ENCODE measurements around the gene KRT77. TPM values are rescaled to one million over a fixed set of nuclear protein-coding genes. Genes with fewer than 3 reads are reported as not detected.

KRT77 gene
- total RNA-seq, 2 experiments from 2014 or later, result not detected

DNA sequence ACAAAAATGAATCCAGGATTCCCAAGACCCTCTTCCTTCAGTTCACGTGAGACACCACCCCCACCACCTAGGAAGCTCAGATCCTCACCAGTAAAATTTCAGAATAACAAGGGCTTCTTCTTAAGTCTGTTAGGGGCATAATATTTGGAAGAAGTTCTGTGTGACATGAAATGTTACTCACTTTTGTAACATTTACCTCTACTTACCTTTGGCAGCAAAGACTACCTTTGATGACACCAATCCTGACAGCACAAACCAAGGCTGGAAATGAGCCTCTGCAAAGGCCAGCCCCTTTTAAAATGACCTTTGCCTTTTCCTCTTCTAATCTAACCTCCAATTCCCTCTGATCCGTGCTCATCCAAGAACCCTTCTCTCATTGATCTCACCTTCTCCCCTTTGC, 19.4 kb upstream of the KRT77 start:
- H3K4me2 ChIP-seq (ENCODE audit: low read length), result no peak overlapping the region
- intact Hi-C loops (cut with micrococcal nuclease; ENCODE audit: unreplicated experiment), result no loop called here
- H3K4me1 ChIP-seq (ENCODE audit: insufficient read depth, low read length, poor library complexity, severe bottlenecking), result no peaks in the 10 kb centered on the region
- no peaks in the 10 kb centered on the region for H3K79me2 ChIP-seq (ENCODE audit: insufficient read depth, low read depth, low read length)
- no peaks in the 10 kb centered on the region for H3K9me3 ChIP-seq (ENCODE audit: low read length)
- H3K27ac ChIP-seq (ENCODE audit: low read depth, low read length, poor library complexity, severe bottlenecking), result no peak overlapping the region
- no peaks in the 10 kb centered on the region for H4K20me1 ChIP-seq (ENCODE audit: insufficient read depth, low read length)
- no peak overlapping the region for H2AFZ ChIP-seq (ENCODE audit: low read length)
- TF ChIP-seq, protein P1, sequence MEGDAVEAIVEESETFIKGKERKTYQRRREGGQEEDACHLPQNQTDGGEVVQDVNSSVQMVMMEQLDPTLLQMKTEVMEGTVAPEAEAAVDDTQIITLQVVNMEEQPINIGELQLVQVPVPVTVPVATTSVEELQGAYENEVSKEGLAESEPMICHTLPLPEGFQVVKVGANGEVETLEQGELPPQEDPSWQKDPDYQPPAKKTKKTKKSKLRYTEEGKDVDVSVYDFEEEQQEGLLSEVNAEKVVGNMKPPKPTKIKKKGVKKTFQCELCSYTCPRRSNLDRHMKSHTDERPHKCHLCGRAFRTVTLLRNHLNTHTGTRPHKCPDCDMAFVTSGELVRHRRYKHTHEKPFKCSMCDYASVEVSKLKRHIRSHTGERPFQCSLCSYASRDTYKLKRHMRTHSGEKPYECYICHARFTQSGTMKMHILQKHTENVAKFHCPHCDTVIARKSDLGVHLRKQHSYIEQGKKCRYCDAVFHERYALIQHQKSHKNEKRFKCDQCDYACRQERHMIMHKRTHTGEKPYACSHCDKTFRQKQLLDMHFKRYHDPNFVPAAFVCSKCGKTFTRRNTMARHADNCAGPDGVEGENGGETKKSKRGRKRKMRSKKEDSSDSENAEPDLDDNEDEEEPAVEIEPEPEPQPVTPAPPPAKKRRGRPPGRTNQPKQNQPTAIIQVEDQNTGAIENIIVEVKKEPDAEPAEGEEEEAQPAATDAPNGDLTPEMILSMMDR (conservative IDR thresholded peaks at IDR 0.05; ENCODE audit: low read length), result no peak
- no peak for TF ChIP-seq EZH2phosphoT487 (IDR thresholded peaks at IDR 0.05; ENCODE audit: borderline replicate concordance, low read depth, low read length)
- ChIA-PET CTCF (ENCODE audit: unreplicated experiment) (no interaction called here), POLR2A (no interaction called here)
- H3K4me3 ChIP-seq (ENCODE audit: low read depth, low read length, poor library complexity, severe bottlenecking), result no peak overlapping the region
- BruUV-seq (replicated peaks), result no TSS peak
- no peaks in the 10 kb centered on the region for H3K9me2 ChIP-seq (ENCODE audit: insufficient read depth, low read length)
- no peak for DNase-seq (ENCODE audit: low spot score)
- no peaks in the 10 kb centered on the region for H3K36me3 ChIP-seq (ENCODE audit: insufficient read depth, low read length)

DNA sequence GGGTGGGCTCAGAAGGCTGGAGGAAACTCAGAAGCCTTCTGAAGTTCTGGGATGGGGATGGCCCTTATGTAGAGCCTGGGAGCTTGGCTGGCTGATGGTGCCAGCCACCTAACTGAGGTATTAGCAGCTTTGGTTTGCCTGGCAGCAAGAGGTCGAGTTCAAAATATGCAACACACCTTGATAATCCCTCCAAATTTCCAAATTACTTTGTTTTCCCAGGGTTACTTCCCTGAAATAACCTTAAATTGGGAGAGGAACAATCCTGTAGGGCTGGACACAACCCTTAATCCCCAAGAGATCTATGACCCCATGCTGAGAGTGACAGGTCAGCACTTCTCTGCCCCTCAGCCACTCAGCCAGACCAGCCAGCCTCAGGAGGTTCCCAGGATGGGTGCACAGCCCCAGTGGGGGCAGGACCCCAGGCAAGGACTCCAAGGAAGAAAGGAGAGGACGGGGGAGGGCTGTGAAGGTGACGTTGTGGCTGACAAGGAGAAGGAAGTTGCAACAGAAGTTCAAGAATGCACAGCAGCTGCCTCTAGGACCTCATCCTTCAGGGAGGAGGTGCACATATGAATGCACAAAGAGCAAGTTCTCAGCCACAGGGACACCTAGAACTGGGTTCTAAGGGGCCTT, 18.6 kb upstream of the KRT77 start:
- TF ChIP-seq EZH2phosphoT487 (IDR thresholded peaks at IDR 0.05; ENCODE audit: borderline replicate concordance, low read depth, low read length), result no peak
- TF ChIP-seq, protein P1 (conservative IDR thresholded peaks at IDR 0.05; ENCODE audit: low read length), result no peak
- H3K4me3 ChIP-seq (ENCODE audit: low read depth, low read length, poor library complexity, severe bottlenecking), result no peak overlapping the region
- intact Hi-C loops (cut with micrococcal nuclease; ENCODE audit: unreplicated experiment), result no loop called here
- no peak overlapping the region for H3K27ac ChIP-seq (ENCODE audit: low read depth, low read length, poor library complexity, severe bottlenecking)
- POLR2A ChIA-PET, result interaction anchor here (0.7 kb wide), 2 partner anchors 16 to 294 kb away, joined by 3 to 6 read pairs; no protein-coding TSS in a partner anchor
- H3K9me3 ChIP-seq (ENCODE audit: low read length), result no peaks in the 10 kb centered on the region
- no peaks in the 10 kb centered on the region for H3K4me1 ChIP-seq (ENCODE audit: insufficient read depth, low read length, poor library complexity, severe bottlenecking)
- CTCF ChIA-PET (ENCODE audit: unreplicated experiment), result no interaction called here
- BruUV-seq (replicated peaks), result no TSS peak
- no peaks in the 10 kb centered on the region for H3K9me2 ChIP-seq (ENCODE audit: insufficient read depth, low read length)
- H2AFZ ChIP-seq (ENCODE audit: low read length), result no peak overlapping the region
- no peak overlapping the region for H3K4me2 ChIP-seq (ENCODE audit: low read length)
- H4K20me1 ChIP-seq (ENCODE audit: insufficient read depth, low read length), result no peaks in the 10 kb centered on the region
- no peak for DNase-seq (ENCODE audit: low spot score)
- H3K36me3 ChIP-seq (ENCODE audit: insufficient read depth, low read length), result no peaks in the 10 kb centered on the region
- H3K79me2 ChIP-seq (ENCODE audit: insufficient read depth, low read depth, low read length), result no peaks in the 10 kb centered on the region

DNA sequence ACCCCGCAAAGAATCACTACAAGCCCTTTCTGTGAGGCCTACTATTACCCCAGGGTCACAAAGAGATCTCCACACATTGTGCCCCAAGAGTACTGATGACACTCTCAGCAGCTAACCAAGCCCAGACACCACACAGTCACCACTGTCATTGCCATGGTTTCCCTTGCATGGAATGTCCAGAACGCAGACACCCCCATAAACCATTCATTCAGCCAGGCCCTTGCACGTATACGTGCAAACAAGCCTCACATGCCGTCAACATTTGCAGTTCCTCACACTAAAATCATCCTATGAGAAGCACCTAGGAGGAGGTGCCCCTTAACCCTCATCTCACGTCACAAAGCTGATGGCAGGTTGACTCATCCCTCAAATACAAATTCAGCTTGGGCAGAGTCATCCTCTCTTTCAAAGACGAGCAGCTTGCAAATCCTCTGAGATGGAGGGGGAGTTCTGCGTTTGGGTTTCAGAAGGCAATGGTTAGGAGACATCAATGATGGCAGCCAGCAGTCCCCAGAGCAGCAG, 17.1 kb upstream of the KRT77 start:
- no peaks in the 10 kb centered on the region for H3K9me2 ChIP-seq (ENCODE audit: insufficient read depth, low read length)
- H3K27ac ChIP-seq (ENCODE audit: low read depth, low read length, poor library complexity, severe bottlenecking), result no peak overlapping the region
- H4K20me1 ChIP-seq (ENCODE audit: insufficient read depth, low read length), result no peaks in the 10 kb centered on the region
- ChIA-PET POLR2A (no interaction called here), CTCF (ENCODE audit: unreplicated experiment) (no interaction called here)
- no TSS peak for BruUV-seq (replicated peaks)
- no peaks in the 10 kb centered on the region for H3K79me2 ChIP-seq (ENCODE audit: insufficient read depth, low read depth, low read length)
- no peak overlapping the region for H2AFZ ChIP-seq (ENCODE audit: low read length)
- no peak for DNase-seq (ENCODE audit: low spot score)
- H3K4me1 ChIP-seq (ENCODE audit: insufficient read depth, low read length, poor library complexity, severe bottlenecking), result no peaks in the 10 kb centered on the region
- H3K4me3 ChIP-seq (ENCODE audit: low read depth, low read length, poor library complexity, severe bottlenecking), result no peak overlapping the region
- no peaks in the 10 kb centered on the region for H3K9me3 ChIP-seq (ENCODE audit: low read length)
- intact Hi-C loops (cut with micrococcal nuclease; ENCODE audit: unreplicated experiment), result no loop called here
- no peak for TF ChIP-seq EZH2phosphoT487 (IDR thresholded peaks at IDR 0.05; ENCODE audit: borderline replicate concordance, low read depth, low read length)
- TF ChIP-seq, protein P1 (conservative IDR thresholded peaks at IDR 0.05; ENCODE audit: low read length), result no peak
- H3K36me3 ChIP-seq (ENCODE audit: insufficient read depth, low read length), result no peaks in the 10 kb centered on the region
- no peak overlapping the region for H3K4me2 ChIP-seq (ENCODE audit: low read length)

Measured in OCI-LY7 (cell line).